ENCODE results near the gene LGMN. TPM values are rescaled to one million over a fixed set of nuclear protein-coding genes. Genes with fewer than 3 reads are reported as not detected.

Gene LGMN
- polyA plus RNA-seq, 3 donors: 1.7 to 3.3 (median 2.9) TPM

GRCh38 chr14:92747701-92748258 lies 647 bp downstream of the LGMN start:
- H4K20me1 ChIP-seq (ENCODE audit: insufficient read depth, low read length): no peaks in the 10 kb centered on the region
- H3K27me3 Mint-ChIP-seq (ENCODE audit: low read depth in 3 of 3): peaks cover 55 to 72% (median 58%) of the 10 kb centered on the region in 3 donors
- peaks cover 17 to 22% of the 10 kb centered on the region in 2 donors for H3K4me1 ChIP-seq (ENCODE audit: control insufficient read depth in 1 of 2, insufficient read depth in 2 of 2, low read length in 2 of 2)
- intact Hi-C loops (cut with micrococcal nuclease): loop anchor here in 1 of 2 donors (5.0 kb wide), 1 partner anchor 40 kb away; no protein-coding TSS in a partner anchor
- H3K4me1 Mint-ChIP-seq: peaks cover 30% of the 10 kb centered on the region
- no peak for DNase-seq
- peaks cover 37 to 61% of the 10 kb centered on the region in 2 donors for H3K27me3 ChIP-seq (ENCODE audit: control insufficient read depth in 2 of 2, insufficient read depth in 2 of 2, low read length in 2 of 2)
- peak overlapping the region in 6 of 7 donors; percentile 1 to 81 (median 46) for H3K27ac Mint-ChIP-seq
- peaks cover 3 to 15% of the 10 kb centered on the region in 2 donors for H3K36me3 Mint-ChIP-seq
- peak overlapping the region; percentile 82 for H3K4me2 ChIP-seq (replicated peaks; ENCODE audit: extremely low read depth, low read length, poor library complexity, severe bottlenecking)
- peaks cover 7 to 19% of the 10 kb centered on the region in 2 donors for H3K9me3 ChIP-seq (replicated peaks in 1 of 2; ENCODE audit: control insufficient read depth in 1 of 2, insufficient read depth in 1 of 2, low read length in 2 of 2)
- no peaks in the 10 kb centered on the region for H3K36me3 ChIP-seq (replicated peaks in 1 of 2; ENCODE audit: control insufficient read depth in 1 of 2, insufficient read depth in 2 of 2, low read length in 2 of 2)
- peak overlapping the region; percentile 70 for H2AFZ ChIP-seq (ENCODE audit: insufficient read depth, low read depth, low read length, poor library complexity, severe bottlenecking)
- peak overlapping the region; percentile 23 to 73 (median 31) for H3K4me3 ChIP-seq (replicated peaks in 1 of 3; ENCODE audit: low read depth in 2 of 3, low read length in 3 of 3)
- peak overlapping the region; percentile 47 for H3K9ac ChIP-seq (ENCODE audit: insufficient read depth, low read length, poor library complexity, severe bottlenecking)
- 16% methylated on average over 11 of the region's 16 CpGs for WGBS (ENCODE audit: insufficient coverage)
- no peaks in the 10 kb centered on the region for H3K79me2 ChIP-seq (ENCODE audit: insufficient read depth, low read length)
- H3K4me3 Mint-ChIP-seq: peak overlapping the region; percentile 83 to 90
- peaks cover 10 to 43% (median 29%) of the 10 kb centered on the region in 7 donors for H3K9me3 Mint-ChIP-seq
- TF ChIP-seq, protein P1, sequence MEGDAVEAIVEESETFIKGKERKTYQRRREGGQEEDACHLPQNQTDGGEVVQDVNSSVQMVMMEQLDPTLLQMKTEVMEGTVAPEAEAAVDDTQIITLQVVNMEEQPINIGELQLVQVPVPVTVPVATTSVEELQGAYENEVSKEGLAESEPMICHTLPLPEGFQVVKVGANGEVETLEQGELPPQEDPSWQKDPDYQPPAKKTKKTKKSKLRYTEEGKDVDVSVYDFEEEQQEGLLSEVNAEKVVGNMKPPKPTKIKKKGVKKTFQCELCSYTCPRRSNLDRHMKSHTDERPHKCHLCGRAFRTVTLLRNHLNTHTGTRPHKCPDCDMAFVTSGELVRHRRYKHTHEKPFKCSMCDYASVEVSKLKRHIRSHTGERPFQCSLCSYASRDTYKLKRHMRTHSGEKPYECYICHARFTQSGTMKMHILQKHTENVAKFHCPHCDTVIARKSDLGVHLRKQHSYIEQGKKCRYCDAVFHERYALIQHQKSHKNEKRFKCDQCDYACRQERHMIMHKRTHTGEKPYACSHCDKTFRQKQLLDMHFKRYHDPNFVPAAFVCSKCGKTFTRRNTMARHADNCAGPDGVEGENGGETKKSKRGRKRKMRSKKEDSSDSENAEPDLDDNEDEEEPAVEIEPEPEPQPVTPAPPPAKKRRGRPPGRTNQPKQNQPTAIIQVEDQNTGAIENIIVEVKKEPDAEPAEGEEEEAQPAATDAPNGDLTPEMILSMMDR (IDR thresholded peaks at IDR 0.05): no peak
- H3K27ac ChIP-seq (ENCODE audit: low read depth in 1 of 2, low read length in 2 of 2): no peak overlapping the region

GRCh38 chr14:92744198-92744597 lies 4.2 kb downstream of the LGMN start:
- Histone ChIP-seq H3K79me2 (ENCODE audit: insufficient read depth, low read length) (no peaks in the 10 kb centered on the region), H4K20me1 (ENCODE audit: insufficient read depth, low read length) (no peaks in the 10 kb centered on the region), H3K9ac (ENCODE audit: insufficient read depth, low read length, poor library complexity, severe bottlenecking) (no peak overlapping the region), H3K9me3 (replicated peaks in 1 of 2; ENCODE audit: control insufficient read depth in 1 of 2, insufficient read depth in 1 of 2, low read length in 2 of 2) (peaks cover 0 to 6% of the 10 kb centered on the region in 2 donors), H2AFZ (ENCODE audit: insufficient read depth, low read depth, low read length, poor library complexity, severe bottlenecking) (no peak overlapping the region), H3K4me2 (replicated peaks; ENCODE audit: extremely low read depth, low read length, poor library complexity, severe bottlenecking) (no peak overlapping the region), H3K27ac (ENCODE audit: low read depth in 1 of 2, low read length in 2 of 2) (no peak overlapping the region), H3K4me1 (ENCODE audit: control insufficient read depth in 1 of 2, insufficient read depth in 2 of 2, low read length in 2 of 2) (peaks cover 10 to 15% of the 10 kb centered on the region in 2 donors), H3K27me3 (ENCODE audit: control insufficient read depth in 2 of 2, insufficient read depth in 2 of 2, low read length in 2 of 2) (peaks cover 21 to 39% of the 10 kb centered on the region in 2 donors), H3K36me3 (replicated peaks in 1 of 2; ENCODE audit: control insufficient read depth in 1 of 2, insufficient read depth in 2 of 2, low read length in 2 of 2) (no peaks in the 10 kb centered on the region), H3K4me3 (replicated peaks in 1 of 3; ENCODE audit: low read depth in 2 of 3, low read length in 3 of 3) (no peak overlapping the region)
- Mint-ChIP-seq H3K9me3 (peaks cover 2 to 25% (median 13%) of the 10 kb centered on the region in 7 donors), H3K4me1 (peaks cover 18% of the 10 kb centered on the region), H3K27ac (no peak overlapping the region), H3K4me3 (no peak overlapping the region), H3K27me3 (ENCODE audit: low read depth in 3 of 3) (peaks cover 38 to 56% (median 49%) of the 10 kb centered on the region in 3 donors), H3K36me3 (peaks cover 3 to 8% of the 10 kb centered on the region in 2 donors)
- TF ChIP-seq, protein P1 (IDR thresholded peaks at IDR 0.05): no peak
- no peak for DNase-seq
- no CpG with 5 or more reads among the region's 2 CpGs for WGBS (ENCODE audit: insufficient coverage)
- intact Hi-C loops (cut with micrococcal nuclease): no loop called here
